NCI-H2107 (cell line): Measurements from ENCODE around the gene ADGRF1.
"Not testable (repeated sequence)": the region's sequence is repeated elsewhere in the genome, so short reads cannot be mapped to it uniquely, and the experiment has no call there.

Experiments used
- DNase-seq: peaks from one replicate; lab custom pipeline; 2025; lab: John Stamatoyannopoulos, UW

The ADGRF1 gene

GRCh38 chr6:47042275-47042791, at the start of gene ADGRF1:
ADGRF1 (minus strand) TSS chr6:47042332; CDS start chr6:47029061, 13,271 bp downstream.
- DNase-seq = no peak

GRCh38 chr6:47090881-47091280, 48.7 kb upstream of the ADGRF1 start:
- no peak for DNase-seq

GRCh38 chr6:47089473-47089872, 47.3 kb upstream of the ADGRF1 start:
- DNase-seq = not testable (repeated sequence)

- no peak for DNase-seq
Observed at GRCh38 chr6:47086051-47086770, 44.1 kb upstream of the ADGRF1 start.

- no peak for DNase-seq
Observed at GRCh38 chr6:47084610-47085009, 42.5 kb upstream of the ADGRF1 start.

GRCh38 chr6:47083586-47084047, 41.5 kb upstream of the ADGRF1 start:
- DNase-seq = no peak

- DNase-seq = no peak
Observed at GRCh38 chr6:47080083-47080596, 38.0 kb upstream of the ADGRF1 start.

- DNase-seq = no peak
Observed at GRCh38 chr6:47079638-47080037, 37.5 kb upstream of the ADGRF1 start.

- no peak for DNase-seq
Observed at GRCh38 chr6:47078991-47079390, 36.9 kb upstream of the ADGRF1 start.

GRCh38 chr6:47076422-47077344, 34.6 kb upstream of the ADGRF1 start:
- no peak for DNase-seq

- no peak for DNase-seq
Observed at GRCh38 chr6:47075741-47076421, 33.7 kb upstream of the ADGRF1 start.

GRCh38 chr6:47075168-47075567, 33.0 kb upstream of the ADGRF1 start:
- DNase-seq = no peak

GRCh38 chr6:47073125-47074110, 31.3 kb upstream of the ADGRF1 start:
- no peak for DNase-seq

- no peak for DNase-seq
Observed at GRCh38 chr6:47072667-47073066, 30.5 kb upstream of the ADGRF1 start.

GRCh38 chr6:47071681-47072080, 29.5 kb upstream of the ADGRF1 start:
- no peak for DNase-seq

GRCh38 chr6:47070461-47070860, 28.3 kb upstream of the ADGRF1 start:
- no peak for DNase-seq

GRCh38 chr6:47069156-47069555, 27.0 kb upstream of the ADGRF1 start:
- no peak for DNase-seq

GRCh38 chr6:47066418-47066817, 24.3 kb upstream of the ADGRF1 start:
- no peak for DNase-seq

- no peak for DNase-seq
Observed at GRCh38 chr6:47064274-47064673, 22.1 kb upstream of the ADGRF1 start.

- no peak for DNase-seq
Observed at GRCh38 chr6:47062346-47062745, 20.2 kb upstream of the ADGRF1 start.
